WI38 (cell line): ENCODE measurements around the gene SMAD3.

ENCODE experiments used
- H3K4me3 ChIP-seq: 2 replicates; pipeline ENCODE4 v1.5.1; 2011; ENCODE audit warnings: low read depth, mild to moderate bottlenecking, control low read depth, low read length
- CTCF ChIP-seq: IDR thresholded peaks from 2 replicates; pipeline ENCODE4 v1.5.1; 2012; ENCODE audit warnings: low read depth, mild to moderate bottlenecking, control low read depth, low read length

SMAD3 gene

GRCh38 chr15:67186226-67186649 is 120.8 kb downstream of the SMAD3 start:
- no peak for TF ChIP-seq CTCF

GRCh38 chr15:67186688-67187087 is 121.3 kb downstream of the SMAD3 start:
- H3K4me3 ChIP-seq = no peak overlapping the region
- TF ChIP-seq CTCF = no peak

More at GRCh38 chr15:67186226-67186649, 120.8 kb downstream of the SMAD3 start:
- H3K4me3 ChIP-seq = no peak overlapping the region

GRCh38 chr15:67187351-67187854 is 122.0 kb downstream of the SMAD3 start:
- no peak for TF ChIP-seq CTCF

GRCh38 chr15:67188551-67189218 is 123.3 kb downstream of the SMAD3 start:
- H3K4me3 ChIP-seq = no peak overlapping the region
- TF ChIP-seq CTCF = no peak

More at GRCh38 chr15:67187351-67187854, 122.0 kb downstream of the SMAD3 start:
- H3K4me3 ChIP-seq = no peak overlapping the region

- no peak overlapping the region for H3K4me3 ChIP-seq
- no peak for TF ChIP-seq CTCF
Measured at GRCh38 chr15:67189326-67190051, 124.1 kb downstream of the SMAD3 start.

GRCh38 chr15:67190326-67190725 is 124.9 kb downstream of the SMAD3 start:
- H3K4me3 ChIP-seq = no peak overlapping the region
- no peak for TF ChIP-seq CTCF

- H3K4me3 ChIP-seq = no peak overlapping the region
- no peak for TF ChIP-seq CTCF
Measured at GRCh38 chr15:67190813-67191212, 125.4 kb downstream of the SMAD3 start.
